ENCODE measurements around the gene ARSB.

The ARSB gene

DNA sequence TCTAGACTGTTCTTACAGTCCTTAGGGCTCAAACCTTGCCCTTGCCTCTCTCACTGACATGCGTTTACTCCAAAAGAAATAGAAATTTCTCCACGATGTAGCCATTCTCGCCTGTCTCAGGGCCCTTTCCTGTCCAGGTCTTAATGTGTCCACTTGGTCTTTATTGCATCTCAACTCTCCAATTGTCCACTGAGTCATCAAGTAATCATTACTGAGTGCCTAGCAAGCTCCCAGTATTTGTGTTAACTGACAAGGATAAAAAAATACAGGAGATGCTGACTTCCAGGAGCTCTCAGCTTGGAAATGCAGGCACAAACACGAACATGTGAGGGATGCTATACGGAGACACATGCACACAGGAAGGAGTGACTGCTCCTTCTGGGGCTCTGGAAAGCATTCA, 147.3 kb downstream of the ARSB start:
- ATAC-seq (no peak), DNase-seq (no peak)

DNA sequence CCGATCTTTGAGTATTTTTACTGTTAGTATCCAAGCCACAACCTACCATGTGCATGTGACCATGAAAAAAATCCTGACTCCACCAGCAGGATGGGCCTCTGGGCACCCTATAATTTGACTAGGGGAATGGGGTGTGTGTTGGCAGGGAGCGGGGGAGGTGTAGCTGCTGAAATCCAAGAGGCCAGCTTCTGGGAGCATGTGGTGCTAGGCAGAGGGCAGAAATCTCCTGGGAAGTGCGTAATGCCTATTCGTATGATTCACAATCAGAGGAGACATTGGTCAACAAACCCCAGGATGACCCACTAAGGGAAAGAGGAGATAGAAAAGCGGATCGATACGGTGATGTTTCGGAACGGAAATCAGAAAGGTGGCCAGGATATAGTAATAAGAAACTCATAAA, 149.9 kb downstream of the ARSB start:
- DNase-seq, result no peak
- no peak for ATAC-seq

DNA sequence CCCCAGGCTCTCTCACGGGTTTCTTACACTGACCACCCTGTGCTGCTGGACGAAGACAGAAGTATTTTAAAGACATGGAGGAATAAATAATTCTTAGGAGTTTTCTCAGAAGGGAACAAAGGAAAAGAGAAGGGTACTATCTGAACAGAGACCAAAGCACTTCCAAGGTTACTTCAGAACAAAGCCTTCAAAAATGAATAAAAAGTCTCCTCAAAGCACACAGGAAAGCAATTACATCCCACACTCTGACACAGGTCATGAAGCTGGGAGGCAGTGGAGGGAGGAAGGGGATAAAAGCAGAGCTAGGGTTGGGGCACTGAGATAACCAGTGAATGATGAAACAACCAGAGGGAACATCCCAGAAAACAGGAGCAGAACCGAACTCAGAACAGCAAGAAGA, 151.8 kb downstream of the ARSB start:
- ATAC-seq (no peak), DNase-seq (no peak)

DNA sequence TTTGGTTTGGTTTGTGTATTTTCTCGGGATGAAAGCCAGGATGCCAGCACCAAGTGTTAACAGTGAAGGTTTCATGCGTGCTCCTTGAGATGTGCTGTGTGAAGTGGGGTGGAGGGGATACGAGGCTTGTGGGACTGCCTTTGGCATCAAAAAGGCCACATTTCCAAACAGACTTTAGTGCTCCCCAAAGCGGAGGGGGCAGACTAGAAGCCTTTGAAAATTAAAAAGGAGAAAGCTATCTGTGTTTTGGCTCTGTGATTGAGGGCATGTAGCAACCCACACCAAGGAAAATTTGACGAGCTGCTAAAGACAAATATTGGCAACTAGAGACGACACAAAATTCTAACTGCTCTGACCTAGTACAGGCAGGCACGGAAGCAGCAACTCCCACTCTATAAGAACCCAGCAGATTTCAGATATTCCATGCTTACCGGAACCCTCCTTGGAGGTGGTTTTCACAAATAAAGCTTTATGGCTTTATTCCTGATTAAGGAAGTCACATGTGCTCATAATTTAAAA, 154.5 kb downstream of the ARSB start:
- no peak for DNase-seq
- ATAC-seq, result no peak

DNA sequence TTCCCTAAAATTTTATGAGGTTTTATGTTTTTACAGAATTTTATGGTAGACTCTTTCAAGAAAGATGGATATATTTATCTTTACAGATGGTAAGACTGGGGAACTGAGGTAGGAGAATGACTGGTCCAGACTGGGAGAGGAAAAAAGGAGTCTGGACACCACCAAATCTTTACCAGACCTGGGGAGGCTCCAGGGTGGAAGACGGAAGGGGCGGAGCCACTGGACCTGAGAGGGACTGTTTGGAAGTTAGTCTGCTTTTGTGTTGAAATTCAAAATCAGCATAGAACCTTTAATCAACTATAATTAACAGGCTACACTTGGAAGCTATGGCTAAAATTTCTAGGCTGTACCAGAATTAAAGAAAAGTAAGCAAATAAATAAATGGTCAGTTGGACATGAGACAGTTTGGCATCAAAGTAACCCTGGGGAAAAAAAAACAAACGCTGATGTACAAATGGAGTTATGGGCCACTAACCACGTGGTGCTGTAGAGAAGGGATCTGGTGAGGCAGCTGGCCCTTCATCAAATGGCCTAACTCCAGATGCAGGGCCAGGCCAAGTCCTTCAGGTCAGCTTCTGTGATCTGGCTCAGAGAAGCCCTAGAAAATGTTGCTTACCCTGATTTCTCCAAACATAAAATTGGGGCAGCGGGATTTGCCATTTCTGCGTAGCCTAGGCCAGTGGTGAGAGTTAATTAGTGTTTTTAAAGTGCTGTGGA, 155.1 kb downstream of the ARSB start:
- DNase-seq, result no peak
- no peak for ATAC-seq

DNA sequence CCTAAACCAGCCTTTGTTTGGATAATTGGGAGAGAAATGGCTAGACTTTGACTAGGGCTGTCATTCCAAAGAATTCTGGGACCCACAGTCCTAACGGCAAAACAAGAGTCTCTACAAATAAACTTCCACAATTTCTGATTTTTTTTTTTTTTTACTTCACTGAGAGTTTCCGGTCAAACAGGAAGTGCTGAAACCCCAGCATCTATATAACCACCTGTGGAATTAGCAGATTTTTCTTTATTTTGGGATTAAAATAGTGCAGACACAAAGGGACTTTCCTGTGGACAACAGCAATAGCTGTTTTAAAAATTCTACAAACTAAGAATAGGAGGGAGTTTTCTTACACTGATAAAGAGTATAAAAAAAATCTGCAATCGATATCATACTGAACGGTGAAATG, 157.4 kb downstream of the ARSB start:
- no peak for DNase-seq
- ATAC-seq, result no peak

DNA sequence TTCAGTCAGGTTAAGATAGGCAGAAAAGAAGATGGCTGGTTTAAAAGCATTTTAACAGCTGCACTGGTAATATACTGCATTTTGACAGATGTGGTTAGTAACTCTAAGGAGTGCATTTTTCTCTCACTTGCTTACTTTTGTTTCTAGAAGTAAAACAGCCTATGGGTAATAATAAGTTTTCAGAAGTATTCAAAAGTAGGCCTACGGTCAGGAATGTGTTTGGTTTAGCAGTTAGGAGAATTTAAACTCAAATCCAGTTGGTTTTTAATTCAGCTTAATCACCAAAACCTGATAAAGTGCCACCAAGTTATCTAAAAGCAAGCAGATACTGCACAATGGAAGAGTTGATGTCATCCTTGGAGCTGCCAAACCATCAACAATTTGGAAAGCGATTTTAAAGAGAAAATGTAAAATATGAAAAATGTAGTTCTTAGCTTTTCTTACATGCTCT, 160.3 kb downstream of the ARSB start:
- ATAC-seq (no peak), DNase-seq (no peak)

DNA sequence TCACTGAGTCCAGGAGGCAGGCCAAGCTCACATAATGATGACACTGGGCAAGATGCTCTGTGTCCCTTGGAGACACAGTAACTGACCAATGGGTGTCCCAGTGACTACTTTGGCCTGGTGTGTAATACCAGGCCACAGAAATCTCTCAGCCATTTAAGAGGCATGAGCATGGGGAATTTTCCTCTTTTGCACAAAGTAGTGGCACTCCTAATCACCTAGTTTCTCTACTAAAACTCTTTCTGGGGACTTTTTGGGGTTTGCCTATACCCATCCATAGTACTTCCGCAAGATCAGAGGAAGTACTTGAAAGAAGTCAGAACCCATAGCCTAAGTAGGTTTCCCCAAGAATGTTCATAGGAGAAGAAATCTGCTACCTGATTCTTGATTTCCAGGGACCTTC, 161.9 kb downstream of the ARSB start:
- no peak for ATAC-seq
- DNase-seq, result no peak

DNA sequence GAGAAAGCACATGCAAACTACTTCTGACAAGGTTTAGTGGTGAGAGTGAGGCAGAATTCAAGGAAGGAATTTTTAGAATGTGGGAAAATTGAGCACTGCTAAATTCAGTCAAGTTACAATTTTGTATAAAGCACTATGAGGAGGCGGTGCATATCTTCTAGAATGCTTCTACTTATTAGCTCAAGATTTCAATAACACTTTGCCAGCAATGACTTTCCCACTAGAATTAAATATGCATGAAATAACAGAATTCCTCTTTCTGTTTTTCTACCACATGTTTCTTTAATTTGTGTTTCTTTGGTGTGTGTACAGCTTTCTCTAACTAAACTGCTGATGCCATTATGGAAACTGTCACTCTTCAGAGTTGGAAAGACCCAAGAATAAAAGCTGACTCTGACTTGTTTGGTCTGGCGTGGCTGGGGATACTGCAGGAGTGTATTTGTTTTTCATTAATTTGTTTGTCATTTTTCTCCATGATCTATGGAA, 163.5 kb downstream of the ARSB start:
- DNase-seq, result no peak
- ATAC-seq, result no peak

DNA sequence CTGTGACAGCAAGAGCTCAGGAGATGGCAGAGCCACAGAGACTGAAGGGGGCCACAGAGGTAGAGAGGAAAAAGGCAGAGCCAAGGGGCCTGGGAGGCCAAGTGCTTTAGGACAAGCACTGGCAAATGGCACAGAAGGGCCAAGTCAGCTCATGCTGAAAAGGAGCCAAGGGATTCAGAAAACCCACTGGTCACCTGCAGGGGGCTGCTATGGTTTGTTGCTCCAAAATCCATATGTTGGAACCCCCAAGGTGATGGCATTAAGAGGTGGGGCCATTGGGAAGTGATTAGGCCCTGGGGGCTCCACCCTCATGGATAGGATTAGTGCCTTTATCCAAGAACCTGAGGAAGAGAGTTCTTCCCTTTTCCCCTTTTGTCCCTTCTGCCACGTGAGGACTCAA, 165.4 kb downstream of the ARSB start:
- ATAC-seq (no peak), DNase-seq (no peak)

DNA sequence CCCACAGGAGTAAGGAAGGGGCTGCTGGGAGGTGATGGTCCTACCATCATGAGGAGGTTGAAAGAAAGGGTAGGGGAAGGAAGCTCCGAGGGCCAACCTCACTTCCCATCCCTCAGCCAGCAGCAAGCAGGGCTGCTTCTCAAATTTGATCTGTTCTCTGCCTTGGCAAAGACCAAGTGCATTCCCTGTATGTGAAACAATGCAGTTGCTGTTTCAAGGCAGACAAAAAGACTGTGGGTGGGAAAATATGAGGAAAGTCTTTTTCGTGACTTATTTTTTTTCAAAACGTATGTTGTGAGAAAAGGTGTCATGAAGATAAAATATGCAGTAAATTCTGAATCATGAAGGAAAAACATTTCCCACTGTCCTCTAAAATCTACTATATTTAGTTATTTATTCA, 165.9 kb downstream of the ARSB start:
- ATAC-seq (no peak), DNase-seq (no peak)

DNA sequence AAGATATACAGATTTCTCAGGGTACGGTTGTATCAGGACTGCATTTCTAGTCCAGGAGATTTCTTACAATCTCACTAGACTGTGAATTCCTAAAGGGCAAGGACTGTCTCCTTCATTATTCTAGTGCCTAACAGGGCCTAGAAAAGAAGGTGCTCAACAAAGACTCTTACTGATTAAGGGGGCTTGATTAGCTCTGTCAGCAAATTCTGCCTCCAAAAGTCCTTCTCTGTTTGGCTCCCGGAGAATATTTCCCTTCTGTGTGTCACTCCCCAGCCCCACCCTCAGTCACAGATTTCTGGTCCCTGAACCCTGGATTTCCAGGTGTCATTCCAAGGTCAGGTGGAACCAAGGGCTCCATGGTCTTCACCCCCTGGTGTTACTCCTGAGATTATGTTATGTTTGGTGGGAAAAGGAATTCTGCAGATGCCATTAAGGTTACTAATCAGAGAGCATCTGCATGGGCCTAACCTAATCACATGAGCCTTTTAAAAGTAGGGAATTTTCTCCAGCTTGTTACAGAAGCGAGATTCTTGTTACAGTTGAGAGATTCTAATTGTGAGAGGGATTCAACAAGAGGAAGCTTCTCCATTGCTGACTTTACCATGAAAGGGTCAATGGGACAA, 168.9 kb downstream of the ARSB start:
- ATAC-seq, result no peak
- no peak for DNase-seq

DNA sequence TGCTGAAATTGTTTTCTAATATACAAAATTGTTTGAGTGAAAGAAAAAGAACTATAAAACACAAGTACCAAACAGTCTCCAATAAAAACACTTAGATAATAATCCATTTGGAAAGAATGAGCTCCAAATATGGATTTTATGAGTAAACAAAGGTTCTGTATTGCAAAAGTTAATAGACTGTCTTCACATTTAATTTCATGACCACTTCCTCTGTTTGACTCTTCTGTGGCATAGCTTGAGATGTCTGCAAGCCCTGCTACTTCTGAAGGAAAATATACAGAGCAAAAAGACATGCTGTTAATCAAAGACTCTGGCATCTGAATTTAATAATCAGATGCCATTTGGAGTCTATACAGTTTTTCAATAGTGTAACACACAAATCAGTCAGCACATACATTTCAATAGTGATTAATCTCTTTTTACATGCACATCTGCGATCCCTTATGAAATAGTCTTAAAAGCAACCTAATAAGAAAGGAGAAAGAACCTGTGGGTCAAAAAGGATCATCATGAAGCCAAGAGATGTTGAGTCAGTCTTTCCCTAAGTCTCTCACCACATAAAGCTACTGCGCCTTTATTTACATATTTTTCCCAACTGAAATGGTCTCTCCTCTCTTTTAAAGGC, 171.1 kb downstream of the ARSB start:
- no peak for DNase-seq
- ATAC-seq, result no peak

DNA sequence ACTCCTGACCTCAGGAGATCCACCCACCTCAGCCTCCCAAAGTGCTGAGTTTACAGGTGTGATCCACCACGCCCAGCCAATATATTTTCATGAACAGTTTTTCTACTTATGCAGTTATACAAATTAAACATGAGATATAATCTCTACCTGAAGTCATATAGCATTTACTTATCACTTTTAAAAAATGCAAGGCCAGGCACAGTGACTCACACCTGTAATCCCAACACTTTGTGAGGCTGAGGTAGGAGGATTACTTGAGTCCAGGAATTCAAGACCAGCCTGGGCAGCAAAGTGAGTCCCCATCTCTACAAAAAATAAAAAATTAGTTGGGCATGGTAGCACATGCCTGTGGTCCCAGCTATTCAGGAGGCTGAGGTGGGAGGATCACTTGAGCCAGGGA, 171.8 kb downstream of the ARSB start:
- no peak for ATAC-seq
- no peak for DNase-seq

DNA sequence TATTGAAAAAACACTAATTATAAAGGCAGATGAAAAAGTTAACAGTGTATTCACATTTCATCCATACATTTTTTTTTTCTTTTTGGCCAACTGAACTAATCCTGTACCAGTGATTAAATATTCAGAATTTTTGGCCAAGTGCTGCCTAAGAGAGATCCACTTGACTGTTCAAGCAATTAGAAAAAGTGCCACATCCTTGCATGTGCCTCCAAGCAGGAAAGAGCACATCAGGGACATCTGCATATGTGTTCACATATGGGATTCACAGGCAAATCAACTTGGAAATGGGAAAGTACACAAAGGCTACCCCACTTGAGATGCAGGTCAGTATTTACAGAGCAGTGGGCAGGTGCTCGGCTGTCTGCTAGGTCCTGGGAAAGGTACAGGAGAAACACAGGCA, 173.2 kb downstream of the ARSB start:
- ATAC-seq (no peak), DNase-seq (no peak)

DNA sequence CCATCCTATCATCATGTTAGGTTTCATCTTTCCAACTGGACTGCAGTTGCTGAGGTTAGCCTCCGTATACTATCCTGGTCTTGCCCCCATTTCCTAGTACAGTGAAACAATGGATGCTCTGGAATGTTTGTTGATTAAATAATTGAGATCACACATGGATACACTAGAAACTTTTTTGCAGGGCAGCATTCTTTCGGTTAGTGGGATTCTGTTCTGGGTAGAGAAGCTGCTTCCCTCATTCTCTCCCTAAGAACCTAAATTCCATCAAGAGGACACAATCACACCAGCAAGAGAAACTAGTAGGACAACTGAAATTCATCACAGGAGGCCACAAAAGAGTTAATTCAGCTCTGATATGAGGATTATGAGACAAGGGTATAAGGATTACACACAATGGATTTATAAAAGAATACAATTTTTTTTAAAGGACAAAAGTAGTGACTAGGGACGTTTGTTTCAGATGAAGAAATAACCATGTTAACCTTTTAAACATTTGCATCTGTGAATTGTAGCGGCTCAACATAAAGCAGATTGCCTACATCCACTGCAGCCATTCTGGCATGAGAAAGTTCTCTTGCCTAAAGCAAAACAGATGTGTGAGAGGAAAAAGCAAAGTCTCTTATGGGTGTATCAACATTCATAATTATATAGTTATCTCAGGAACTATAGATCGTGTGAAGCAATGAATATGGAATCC, 173.8 kb downstream of the ARSB start:
- DNase-seq (no peak), ATAC-seq (no peak)

DNA sequence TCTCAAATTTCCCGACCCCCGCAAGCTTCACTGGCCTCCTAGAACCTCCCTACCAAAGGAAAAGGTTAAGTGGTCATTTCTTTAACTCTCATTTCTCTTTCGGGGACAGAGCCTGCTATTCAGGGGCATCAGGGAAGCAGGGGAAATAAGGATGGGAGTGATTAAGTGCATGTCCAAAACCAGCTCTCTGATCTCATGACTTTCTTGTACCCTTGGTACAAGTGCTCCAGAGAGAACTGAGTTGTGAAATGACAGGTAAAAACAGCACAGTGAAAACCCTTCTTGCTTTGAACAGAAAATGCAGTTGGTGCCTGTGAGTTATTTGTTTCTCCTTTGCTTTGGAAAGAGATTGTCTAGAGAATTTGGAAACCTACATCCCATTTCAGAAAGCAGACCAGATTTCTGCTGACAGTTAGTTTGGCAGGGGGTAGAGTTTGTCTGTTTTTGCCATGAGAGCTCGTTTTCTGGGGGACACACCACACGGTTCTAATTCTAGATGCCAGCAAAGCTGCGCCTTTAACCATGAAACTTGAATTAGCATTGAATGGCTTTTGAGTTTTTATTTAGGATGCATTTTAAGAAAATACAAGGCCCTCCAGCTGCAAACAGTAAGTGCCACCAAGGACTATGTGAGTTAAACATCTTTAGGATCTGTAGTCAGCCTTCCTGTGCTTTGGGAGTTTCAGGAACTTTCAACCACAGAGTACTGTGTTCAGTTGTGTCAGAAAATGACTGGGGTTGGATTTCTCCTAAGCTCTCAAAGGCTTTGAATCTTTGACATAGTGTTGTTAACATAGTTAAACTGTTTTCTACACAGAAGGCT, 174.8 kb downstream of the ARSB start:
- ATAC-seq (no peak), DNase-seq (no peak)

DNA sequence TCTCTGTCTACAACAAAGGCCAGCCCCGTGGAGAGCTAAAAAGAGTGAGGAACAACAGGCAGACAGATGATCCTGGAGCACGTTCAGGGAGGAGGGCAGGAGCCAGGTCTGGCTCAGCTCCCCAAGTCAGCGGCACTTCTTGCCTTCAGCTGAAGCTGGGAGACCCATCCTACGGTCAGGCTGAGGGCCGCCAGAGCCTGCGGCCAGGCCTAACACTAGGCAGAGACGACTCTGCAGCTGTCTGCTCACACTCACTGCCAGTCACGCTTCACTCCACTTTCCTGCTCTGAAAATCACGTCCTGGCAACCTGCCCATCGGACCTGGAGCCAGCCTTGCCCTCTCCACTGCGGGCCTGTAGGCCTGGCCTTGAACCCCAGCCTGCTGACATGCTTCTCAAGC, 175.7 kb downstream of the ARSB start:
- ATAC-seq (no peak), DNase-seq (no peak)

DNA sequence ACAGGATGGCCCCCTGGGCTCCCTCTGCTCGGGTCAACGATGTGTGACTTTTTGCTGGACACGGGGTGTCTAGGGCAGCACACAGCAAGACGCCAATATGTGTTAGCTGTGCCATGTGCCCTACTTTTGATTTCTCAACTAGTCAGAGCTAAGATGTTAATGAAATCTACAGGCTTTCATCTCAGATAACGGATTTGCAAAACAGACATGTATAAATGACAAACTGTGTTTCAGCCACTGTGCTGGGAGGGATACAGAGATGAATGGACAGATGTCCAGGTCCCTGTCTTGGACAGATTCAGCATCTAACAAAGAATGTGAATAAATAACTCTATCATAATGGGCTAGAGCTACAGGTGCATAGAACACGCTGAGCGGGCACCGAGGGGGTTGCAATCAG, 176.3 kb downstream of the ARSB start:
- ATAC-seq (no peak), DNase-seq (no peak)

DNA sequence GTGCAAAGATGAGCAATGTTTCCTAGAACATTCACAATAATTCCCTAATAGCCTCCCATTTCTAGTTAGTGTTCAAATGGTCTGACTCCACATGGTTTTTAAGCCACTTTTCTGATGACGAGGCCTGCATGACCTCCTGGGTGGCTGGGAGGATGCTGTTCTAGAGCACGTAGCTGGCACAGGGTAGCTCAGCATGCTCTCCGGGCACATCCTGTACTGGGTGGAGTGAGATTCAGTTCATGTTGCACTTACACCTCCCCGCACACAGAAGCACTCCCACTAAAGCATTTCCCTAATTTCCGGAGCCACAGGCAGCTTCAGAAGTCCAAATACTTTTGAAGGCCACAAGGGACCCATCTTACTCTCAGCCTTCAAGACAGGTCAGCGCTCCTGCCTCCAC, 176.7 kb downstream of the ARSB start:
- ATAC-seq (no peak), DNase-seq (no peak)

DNA sequence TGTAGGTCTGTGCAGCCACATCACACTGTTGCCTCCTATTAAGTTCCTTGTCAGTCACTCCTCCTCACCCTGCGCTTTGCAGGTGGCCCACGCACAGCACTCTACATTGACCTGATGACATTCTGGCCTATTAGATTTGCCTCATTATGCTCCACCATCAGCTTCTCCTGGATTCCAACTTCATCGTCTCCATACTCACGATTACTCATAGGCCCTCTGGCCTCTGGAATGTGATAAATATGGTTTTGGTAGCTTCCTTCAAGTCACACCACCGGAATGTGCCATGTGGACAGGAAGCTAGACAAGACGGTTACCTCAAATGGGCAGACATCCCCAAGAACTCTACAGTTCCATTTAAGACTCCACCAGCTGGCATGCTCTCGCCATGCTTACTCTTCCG, 178.6 kb downstream of the ARSB start:
- no peak for DNase-seq

More for the DNA sequence above, 178.6 kb downstream of the ARSB start:
- ATAC-seq, result no peak

All from stimulated activated naive CD8-positive, alpha-beta T cell treated with anti-CD3 and anti-CD28 coated beads, Interleukin-15, Interleukin-2, amounts not matched to agents 100 U/mL and 50 U/mL, for 24 hours (primary cell).